ENCODE measurements around the gene GPR75. TPM values are rescaled to one million over a fixed set of nuclear protein-coding genes. Genes with fewer than 3 reads are reported as not detected.

Gene GPR75
- total and polyA plus RNA-seq, 2 of the 13 experiments (the other 11 are each of a cell fraction or from before 2014, with no cell fraction given): 3.3 to 4.1 TPM

- TF ChIP-seq NRL (CRISPR knock-in tag; IDR thresholded peaks at IDR 0.05; ENCODE audit: borderline replicate concordance) (no peak), BRCA1 (CRISPR knock-in tag; IDR thresholded peaks at IDR 0.05) (no peak; the same call in 1 of the 2 replicates), TIGD3 (CRISPR knock-in tag; IDR thresholded peaks at IDR 0.05; ENCODE audit: borderline replicate concordance) (no peak), NFKBIZ (CRISPR knock-in tag; IDR thresholded peaks at IDR 0.05) (peak; percentile 98), ZBTB44 (CRISPR knock-in tag; IDR thresholded peaks at IDR 0.05) (0 out of 2 replicates have a peak, but pooled peaks have one; percentile 47), ZNF557 (CRISPR knock-in tag; IDR thresholded peaks at IDR 0.05) (0 out of 2 replicates have a peak, but pooled peaks have one; percentile 71), ZNF616 (CRISPR knock-in tag; IDR thresholded peaks at IDR 0.05; ENCODE audit: low read depth) (no peak), ZNF720 (CRISPR knock-in tag; IDR thresholded peaks at IDR 0.05) (no peak), TRIM24 (CRISPR knock-in tag; IDR thresholded peaks at IDR 0.05) (peak; percentile 86), ZNF10 (CRISPR knock-in tag; IDR thresholded peaks at IDR 0.05; ENCODE audit: borderline replicate concordance, low read depth) (no peak), MZF1 (CRISPR knock-in tag; IDR thresholded peaks at IDR 0.05; ENCODE audit: borderline replicate concordance) (no peak), ZNF546 (CRISPR knock-in tag; conservative IDR thresholded peaks at IDR 0.05) (no peak), HOXA3 (CRISPR knock-in tag; IDR thresholded peaks at IDR 0.05) (peak; percentile 84), XBP1 (CRISPR knock-in tag; IDR thresholded peaks at IDR 0.05) (no peak), HNF1B (CRISPR knock-in tag; IDR thresholded peaks at IDR 0.05) (peak; percentile 77), RORA (CRISPR knock-in tag; IDR thresholded peaks at IDR 0.05) (0 out of 2 replicates have a peak, but pooled peaks have one; percentile 30), ZNF775 (CRISPR knock-in tag; IDR thresholded peaks at IDR 0.05; ENCODE audit: borderline replicate concordance) (0 out of 2 replicates have a peak, but pooled peaks have one; percentile 47), EP300 (IDR thresholded peaks at IDR 0.05; ENCODE audit: low read depth in 2 of 2, low read length in 2 of 2) (peak; percentile 97 to 99), EP300 (CRISPR knock-in tag; IDR thresholded peaks at IDR 0.05; ENCODE audit: borderline replicate concordance) (peak; percentile 99), DMTF1 (CRISPR knock-in tag; IDR thresholded peaks at IDR 0.05) (0 out of 2 replicates have a peak, but pooled peaks have one; percentile 72), ZNF484 (CRISPR knock-in tag; IDR thresholded peaks at IDR 0.05; ENCODE audit: borderline replicate concordance, low read depth) (no peak), ZMAT5 (CRISPR knock-in tag; IDR thresholded peaks at IDR 0.05; ENCODE audit: borderline replicate concordance, low read depth) (no peak)
Measured at GRCh38 chr2:53826587-53827397, 33.0 kb downstream of the GPR75 start (continued).
